Mesothelial cell of epicardium (in vitro differentiated cells): ENCODE measurements around the gene SSTR5. TPM values are rescaled to one million over a fixed set of nuclear protein-coding genes. Genes with fewer than 3 reads are reported as not detected.

Source experiments
- DNase-seq, 2 experiments: peaks; one replicate each; pipeline ENCODE4 v3.0.0; 2021; ENCODE audit warnings: low spot score in 2 of 2; ENCODE audit not compliant: unreplicated experiment in 2 of 2
- H3K27ac Mint-ChIP-seq: 2 replicates; pipeline ENCODE4 v1.8.0; 2021; ENCODE audit warnings: mixed read lengths
- H3K27me3 Mint-ChIP-seq: 2 replicates; pipeline ENCODE4 v1.8.0; 2021; ENCODE audit warnings: low read depth, mixed read lengths
- H3K36me3 Mint-ChIP-seq: 2 replicates; pipeline ENCODE4 v1.8.0; 2021; ENCODE audit warnings: mixed read lengths
- H3K4me1 Mint-ChIP-seq: 2 replicates; pipeline ENCODE4 v1.8.0; 2021; ENCODE audit warnings: mixed read lengths
- H3K4me3 Mint-ChIP-seq: 2 replicates; pipeline ENCODE4 v1.8.0; 2021; ENCODE audit warnings: mild to moderate bottlenecking, moderate library complexity, mixed read lengths
- H3K9me3 Mint-ChIP-seq: 2 replicates; pipeline ENCODE4 v1.8.0; 2021; ENCODE audit warnings: mixed read lengths
- total RNA-seq: library from RNA; stranded (reverse); gene quantifications from 3 replicates; pipeline ENCODE4 v1.2.1, GENCODE V29; 2021
- TF ChIP-seq, protein P1 (sequence below): fragments of 200-600 bp; sonication (generic); IDR thresholded peaks from one replicate; pipeline ENCODE4 v1.5.0; 2021; ENCODE audit warnings: antibody characterized with exemption; ENCODE audit not compliant: unreplicated experiment

Gene SSTR5
- total RNA-seq, 1 donor from 2014 or later, result not detected

DNA sequence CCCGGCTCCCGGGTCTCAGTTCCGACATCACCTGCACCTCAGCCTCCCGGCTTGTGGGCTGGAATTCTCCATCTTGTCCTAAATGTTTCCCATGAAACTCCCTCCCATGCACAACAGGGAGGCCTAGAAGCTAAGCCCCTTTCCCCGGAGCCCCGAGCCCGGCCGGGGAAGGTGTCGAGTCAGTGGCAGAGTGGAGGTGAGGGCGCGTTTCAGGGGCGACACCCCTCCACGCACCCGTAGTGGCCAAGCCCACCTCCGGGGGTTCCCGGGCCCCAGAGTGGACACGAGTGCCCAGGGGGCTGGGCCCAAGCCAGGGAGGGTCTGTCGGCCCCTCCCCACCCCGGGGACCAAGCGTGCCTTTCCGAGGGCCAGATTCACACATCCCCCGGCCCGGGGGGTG, 48.5 kb downstream of the SSTR5 start:
- Mint-ChIP-seq H3K36me3 (no peaks in the 10 kb centered on the region), H3K27ac (no peak overlapping the region), H3K9me3 (no peaks in the 10 kb centered on the region), H3K4me1 (no peaks in the 10 kb centered on the region), H3K27me3 (no peaks in the 10 kb centered on the region), H3K4me3 (no peak overlapping the region)
- TF ChIP-seq, protein P1, sequence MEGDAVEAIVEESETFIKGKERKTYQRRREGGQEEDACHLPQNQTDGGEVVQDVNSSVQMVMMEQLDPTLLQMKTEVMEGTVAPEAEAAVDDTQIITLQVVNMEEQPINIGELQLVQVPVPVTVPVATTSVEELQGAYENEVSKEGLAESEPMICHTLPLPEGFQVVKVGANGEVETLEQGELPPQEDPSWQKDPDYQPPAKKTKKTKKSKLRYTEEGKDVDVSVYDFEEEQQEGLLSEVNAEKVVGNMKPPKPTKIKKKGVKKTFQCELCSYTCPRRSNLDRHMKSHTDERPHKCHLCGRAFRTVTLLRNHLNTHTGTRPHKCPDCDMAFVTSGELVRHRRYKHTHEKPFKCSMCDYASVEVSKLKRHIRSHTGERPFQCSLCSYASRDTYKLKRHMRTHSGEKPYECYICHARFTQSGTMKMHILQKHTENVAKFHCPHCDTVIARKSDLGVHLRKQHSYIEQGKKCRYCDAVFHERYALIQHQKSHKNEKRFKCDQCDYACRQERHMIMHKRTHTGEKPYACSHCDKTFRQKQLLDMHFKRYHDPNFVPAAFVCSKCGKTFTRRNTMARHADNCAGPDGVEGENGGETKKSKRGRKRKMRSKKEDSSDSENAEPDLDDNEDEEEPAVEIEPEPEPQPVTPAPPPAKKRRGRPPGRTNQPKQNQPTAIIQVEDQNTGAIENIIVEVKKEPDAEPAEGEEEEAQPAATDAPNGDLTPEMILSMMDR, result no peak
- DNase-seq, result no peak

- no peak overlapping the region for H3K27ac Mint-ChIP-seq
- TF ChIP-seq, protein P1, result no peak
- H3K4me3 Mint-ChIP-seq, result no peak overlapping the region
- H3K36me3 Mint-ChIP-seq, result no peaks in the 10 kb centered on the region
- H3K9me3 Mint-ChIP-seq, result no peaks in the 10 kb centered on the region
- DNase-seq, result no peak
- H3K4me1 Mint-ChIP-seq, result no peaks in the 10 kb centered on the region
- no peaks in the 10 kb centered on the region for H3K27me3 Mint-ChIP-seq
These were observed 49.3 kb downstream of the SSTR5 start for GRCh38 chr16:1121601-1122397.

DNA sequence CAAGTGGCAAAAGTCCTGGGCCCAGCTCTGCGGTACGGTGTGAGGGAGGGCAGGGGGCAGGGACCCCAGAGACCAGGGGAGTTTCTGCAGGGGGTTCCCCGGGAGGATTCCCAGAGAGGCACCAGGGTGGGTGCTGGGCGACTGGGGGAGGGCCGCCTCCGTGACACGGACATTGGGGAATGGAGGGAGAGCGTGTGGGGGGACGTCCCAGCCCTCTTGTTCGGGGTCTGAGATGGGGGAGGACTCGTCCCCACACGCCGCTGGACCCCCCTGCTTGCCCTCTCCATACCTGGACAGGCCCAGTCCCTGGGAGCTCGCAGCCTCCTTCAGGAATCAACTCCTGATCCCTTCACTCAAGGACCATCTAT, 49.8 kb downstream of the SSTR5 start:
- Mint-ChIP-seq H3K27ac (no peak overlapping the region), H3K36me3 (no peaks in the 10 kb centered on the region), H3K27me3 (no peaks in the 10 kb centered on the region), H3K4me3 (no peak overlapping the region), H3K4me1 (no peaks in the 10 kb centered on the region), H3K9me3 (no peaks in the 10 kb centered on the region)
- TF ChIP-seq, protein P1, result no peak
- DNase-seq, result no peak

GRCh38 chr16:1123525-1124230, 51.1 kb downstream of the SSTR5 start:
- TF ChIP-seq, protein P1, result no peak
- Mint-ChIP-seq H3K9me3 (no peaks in the 10 kb centered on the region), H3K4me3 (no peak overlapping the region), H3K36me3 (no peaks in the 10 kb centered on the region), H3K27me3 (no peaks in the 10 kb centered on the region), H3K27ac (no peak overlapping the region), H3K4me1 (no peaks in the 10 kb centered on the region)
- DNase-seq, result no peak

GRCh38 chr16:1124291-1124690, 51.7 kb downstream of the SSTR5 start:
- no peaks in the 10 kb centered on the region for H3K27me3 Mint-ChIP-seq
- TF ChIP-seq, protein P1, result no peak
- H3K9me3 Mint-ChIP-seq, result no peaks in the 10 kb centered on the region
- DNase-seq, result no peak
- no peak overlapping the region for H3K27ac Mint-ChIP-seq
- H3K36me3 Mint-ChIP-seq, result no peaks in the 10 kb centered on the region
- no peaks in the 10 kb centered on the region for H3K4me1 Mint-ChIP-seq
- H3K4me3 Mint-ChIP-seq, result no peak overlapping the region
